ENCODE results near the gene ADAM15. TPM values are rescaled to one million over a fixed set of nuclear protein-coding genes. Genes with fewer than 3 reads are reported as not detected.

ADAM15 gene
- total RNA-seq, 1 experiment from 2014 or later, result 38.4 TPM

DNA sequence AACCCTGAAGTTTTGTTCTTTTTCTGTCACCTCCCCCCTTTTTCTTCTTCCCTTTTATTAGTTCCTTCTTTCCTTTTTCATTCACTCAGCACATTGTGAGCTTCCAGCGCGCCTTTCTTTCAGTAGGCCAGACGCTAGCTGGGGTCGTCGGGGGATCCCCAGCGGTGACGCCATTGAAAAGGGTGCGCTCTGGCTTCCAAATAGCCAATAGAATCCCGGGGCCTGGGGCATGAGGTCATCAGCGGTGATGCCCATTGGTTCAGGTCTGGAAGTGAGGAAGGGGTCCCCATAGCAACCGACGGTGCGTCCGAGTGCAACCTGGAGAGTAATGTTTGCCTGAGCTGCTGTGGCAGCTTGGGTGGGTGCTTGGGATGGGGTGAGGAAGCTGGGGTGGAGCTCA is 20.6 kb downstream of the ADAM15 start:
- Mint-ChIP-seq H3K9me3 (no peaks in the 10 kb centered on the region), H3K36me3 (peaks cover 16% of the 10 kb centered on the region), H3K4me1 (peaks cover 38% of the 10 kb centered on the region), H3K27me3 (ENCODE audit: low read depth) (peaks cover 37% of the 10 kb centered on the region), H3K4me3 (peak overlapping the region; percentile 75), H3K27ac (peak overlapping the region; percentile 85)
- ChIA-PET CTCF (interaction anchor here (0.8 to 4.8 kb wide), 11 partner anchors 9 to 116 kb away, joined by 3 to 62 read pairs (median 7); partner anchors contain the start of genes ADAM15, KRTCAP2 and PBXIP1), POLR2A (interaction anchor here (0.8 kb wide), 1 partner anchor 9 kb away, joined by 6 read pairs; no protein-coding TSS in a partner anchor)
- DNase-seq (ENCODE audit: low spot score), result peak; percentile 93
- ATAC-seq, result peak; percentile 62
- TF ChIP-seq MYBL2 (CRISPR knock-in tag; IDR thresholded peaks at IDR 0.05) (no peak), ZBTB21 (CRISPR knock-in tag; IDR thresholded peaks at IDR 0.05; ENCODE audit: borderline replicate concordance) (no peak), USF2 (CRISPR knock-in tag; IDR thresholded peaks at IDR 0.05) (peak; percentile 66), USF1 (CRISPR knock-in tag; IDR thresholded peaks at IDR 0.05) (peak; percentile 56; the same call in 1 of the 2 replicates), ELF4 (CRISPR knock-in tag; IDR thresholded peaks at IDR 0.05; ENCODE audit: low read depth) (no peak), CREB1 (CRISPR knock-in tag; IDR thresholded peaks at IDR 0.05) (no peak), NFYB (CRISPR knock-in tag; conservative IDR thresholded peaks at IDR 0.05; ENCODE audit: low read depth) (peak; percentile 85)
- TF ChIP-seq, protein P1, sequence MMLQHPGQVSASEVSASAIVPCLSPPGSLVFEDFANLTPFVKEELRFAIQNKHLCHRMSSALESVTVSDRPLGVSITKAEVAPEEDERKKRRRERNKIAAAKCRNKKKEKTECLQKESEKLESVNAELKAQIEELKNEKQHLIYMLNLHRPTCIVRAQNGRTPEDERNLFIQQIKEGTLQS (CRISPR knock-in tag; conservative IDR thresholded peaks at IDR 0.05), result no peak
- TF ChIP-seq, protein P2, sequence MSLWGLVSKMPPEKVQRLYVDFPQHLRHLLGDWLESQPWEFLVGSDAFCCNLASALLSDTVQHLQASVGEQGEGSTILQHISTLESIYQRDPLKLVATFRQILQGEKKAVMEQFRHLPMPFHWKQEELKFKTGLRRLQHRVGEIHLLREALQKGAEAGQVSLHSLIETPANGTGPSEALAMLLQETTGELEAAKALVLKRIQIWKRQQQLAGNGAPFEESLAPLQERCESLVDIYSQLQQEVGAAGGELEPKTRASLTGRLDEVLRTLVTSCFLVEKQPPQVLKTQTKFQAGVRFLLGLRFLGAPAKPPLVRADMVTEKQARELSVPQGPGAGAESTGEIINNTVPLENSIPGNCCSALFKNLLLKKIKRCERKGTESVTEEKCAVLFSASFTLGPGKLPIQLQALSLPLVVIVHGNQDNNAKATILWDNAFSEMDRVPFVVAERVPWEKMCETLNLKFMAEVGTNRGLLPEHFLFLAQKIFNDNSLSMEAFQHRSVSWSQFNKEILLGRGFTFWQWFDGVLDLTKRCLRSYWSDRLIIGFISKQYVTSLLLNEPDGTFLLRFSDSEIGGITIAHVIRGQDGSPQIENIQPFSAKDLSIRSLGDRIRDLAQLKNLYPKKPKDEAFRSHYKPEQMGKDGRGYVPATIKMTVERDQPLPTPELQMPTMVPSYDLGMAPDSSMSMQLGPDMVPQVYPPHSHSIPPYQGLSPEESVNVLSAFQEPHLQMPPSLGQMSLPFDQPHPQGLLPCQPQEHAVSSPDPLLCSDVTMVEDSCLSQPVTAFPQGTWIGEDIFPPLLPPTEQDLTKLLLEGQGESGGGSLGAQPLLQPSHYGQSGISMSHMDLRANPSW (CRISPR knock-in tag; conservative IDR thresholded peaks at IDR 0.05; ENCODE audit: low read depth), result no peak

DNA sequence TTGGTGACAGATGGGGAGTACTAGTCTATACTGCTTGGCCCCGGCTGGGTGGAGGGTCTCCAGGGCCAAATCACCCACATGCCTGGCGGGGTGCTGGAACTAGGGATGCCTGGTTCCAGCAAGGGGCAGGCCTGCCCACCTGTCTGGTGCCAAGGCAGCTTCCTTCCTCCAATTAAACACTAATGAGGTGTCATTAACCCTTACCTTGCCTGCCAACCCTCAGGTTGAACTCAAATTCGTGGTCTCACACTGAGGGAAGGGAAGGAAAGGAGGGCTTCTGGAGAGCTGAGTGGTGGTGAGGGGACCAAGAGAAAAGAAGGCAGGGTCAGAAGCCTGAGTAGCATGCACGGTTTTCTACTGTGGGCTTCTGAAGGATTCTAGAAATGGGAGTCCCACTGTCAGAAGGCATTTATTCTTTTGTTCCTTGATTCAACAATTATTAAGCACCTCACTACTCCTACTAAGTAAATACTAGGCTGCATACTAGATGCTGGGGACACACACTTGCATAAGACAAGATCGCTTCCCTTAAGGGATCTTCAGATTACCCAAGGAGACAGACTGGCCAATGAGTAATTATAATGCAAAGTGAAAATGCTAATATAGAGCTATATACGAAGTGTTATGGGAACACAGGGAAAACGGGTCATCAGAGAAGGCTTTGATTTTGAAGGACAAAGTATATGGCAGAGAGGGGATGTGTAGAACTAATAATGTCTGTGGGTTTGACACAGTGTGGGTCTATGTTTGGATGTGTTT is 21.6 kb downstream of the ADAM15 start:
- CTCF ChIA-PET, result interaction anchor here (0.8 to 4.8 kb wide), 9 partner anchors 8 to 95 kb away, joined by 3 to 62 read pairs (median 5); partner anchors contain the start of gene ADAM15

More for the DNA sequence above, 21.6 kb downstream of the ADAM15 start:
- peaks cover 47% of the 10 kb centered on the region for H3K27me3 Mint-ChIP-seq (ENCODE audit: low read depth)
- TF ChIP-seq USF1 (CRISPR knock-in tag; IDR thresholded peaks at IDR 0.05) (no peak), ETV6 (CRISPR knock-in tag; IDR thresholded peaks at IDR 0.05) (no peak), SMAD3 (CRISPR knock-in tag; IDR thresholded peaks at IDR 0.05; ENCODE audit: borderline replicate concordance) (no peak), SP1 (CRISPR knock-in tag; conservative IDR thresholded peaks at IDR 0.05) (no peak), ZNF423 (CRISPR knock-in tag; IDR thresholded peaks at IDR 0.05) (no peak), ZNF512 (CRISPR knock-in tag; IDR thresholded peaks at IDR 0.05; ENCODE audit: borderline replicate concordance) (no peak), ATF2 (CRISPR knock-in tag; IDR thresholded peaks at IDR 0.05; ENCODE audit: borderline replicate concordance, low read depth) (no peak), FOXK1 (CRISPR knock-in tag; IDR thresholded peaks at IDR 0.05) (no peak), FOXJ3 (CRISPR knock-in tag; IDR thresholded peaks at IDR 0.05; ENCODE audit: borderline replicate concordance) (no peak), NR2C2 (CRISPR knock-in tag; IDR thresholded peaks at IDR 0.05) (no peak), ZNF232 (CRISPR knock-in tag; IDR thresholded peaks at IDR 0.05) (no peak), ZSCAN18 (CRISPR knock-in tag; IDR thresholded peaks at IDR 0.05) (no peak), IRF2 (CRISPR knock-in tag; IDR thresholded peaks at IDR 0.05; ENCODE audit: borderline replicate concordance, low read depth) (no peak)
- H3K9me3 Mint-ChIP-seq, result no peaks in the 10 kb centered on the region
- H3K36me3 Mint-ChIP-seq, result peaks cover 8% of the 10 kb centered on the region
- POLR2A ChIA-PET, result interaction anchor here (0.8 kb wide), 1 partner anchor 8 kb away, joined by 6 read pairs; no protein-coding TSS in a partner anchor
- peaks cover 38% of the 10 kb centered on the region for H3K4me1 Mint-ChIP-seq
- H3K4me3 Mint-ChIP-seq, result no peak overlapping the region
- ATAC-seq, result no peak
- no peak overlapping the region for H3K27ac Mint-ChIP-seq
- no peak for DNase-seq (ENCODE audit: low spot score)

Measured in WTC11 (cell line).